DOHH2 (cell line): ENCODE data around the gene CPZ.

Experiments
- CTCF ChIP-seq: fragments of 200-600 bp; sonication (generic); IDR thresholded peaks from one replicate; pipeline ENCODE4 v1.5.1; 2014; ENCODE audit warnings: antibody characterized with exemption, mild to moderate bottlenecking, low read depth, low read length; ENCODE audit not compliant: poor library complexity, severe bottlenecking
- EZH2phosphoT487 ChIP-seq: fragments of 200-600 bp; sonication (generic); IDR thresholded peaks from 2 replicates; pipeline ENCODE4 v1.6.1; 2017; ENCODE audit warnings: borderline replicate concordance, mild to moderate bottlenecking, antibody characterized with exemption, low read length, moderate library complexity, mixed read lengths

- TF ChIP-seq CTCF: no peak
- TF ChIP-seq EZH2phosphoT487: no peak
Measured at GRCh38 chr4:8648816-8649630, 56.5 kb downstream of the CPZ start.
